HepG2 (cell line): ENCODE results near the gene PIGR. TPM values are rescaled to one million over a fixed set of nuclear protein-coding genes. Genes with fewer than 3 reads are reported as not detected.
A peak's percentile ranks its signal among the peaks of the same experiment; 100 is the strongest.

Experiments
- CC2D1A ChIP-seq: sonication (generic); formaldehyde crosslinking; IDR thresholded peaks from 2 replicates; pipeline ENCODE4 v1.8.1; 2023; ENCODE audit warnings: mild to moderate bottlenecking, missing genetic modification reagents
- CCDC6 ChIP-seq: sonication (generic); formaldehyde crosslinking; IDR thresholded peaks from 2 replicates; pipeline ENCODE4 v1.8.1; 2022; ENCODE audit warnings: mild to moderate bottlenecking, missing genetic modification reagents, moderate library complexity
- GMEB2 ChIP-seq: IDR thresholded peaks from 2 replicates; pipeline ENCODE4 v1.6.1; 2016; ENCODE audit warnings: missing biosample characterization, missing genetic modification reagents, low read depth
- HOXA3 ChIP-seq: sonication (generic); formaldehyde crosslinking; IDR thresholded peaks from 2 replicates; pipeline ENCODE4 v1.5.0; 2020; ENCODE audit warnings: missing genetic modification reagents
- KDM2A ChIP-seq: sonication (generic); formaldehyde crosslinking; IDR thresholded peaks from 2 replicates; pipeline ENCODE4 v1.4.0; 2020; ENCODE audit warnings: low read depth, missing genetic modification reagents, borderline replicate concordance
- MBNL3 ChIP-seq: fragments of 250-450 bp; sonication (Bioruptor Pico); conservative IDR thresholded peaks from 2 replicates; pipeline ENCODE4 v1.8.0; 2022; ENCODE audit warnings: mild to moderate bottlenecking, inconsistent platforms
- MEF2D ChIP-seq: sonication (generic); formaldehyde crosslinking; IDR thresholded peaks from 2 replicates; pipeline ENCODE4 v1.5.1; 2020; ENCODE audit warnings: mild to moderate bottlenecking, missing genetic modification reagents
- MLX ChIP-seq: IDR thresholded peaks from 2 replicates; pipeline ENCODE4 v1.6.1; 2016
- RFX3 ChIP-seq: IDR thresholded peaks from 2 replicates; pipeline ENCODE4 v1.6.1; 2016; ENCODE audit warnings: missing biosample characterization, missing genetic modification reagents
- RORA ChIP-seq: sonication (generic); formaldehyde crosslinking; IDR thresholded peaks from 2 replicates; pipeline ENCODE4 v1.5.0; 2020; ENCODE audit warnings: mild to moderate bottlenecking, missing genetic modification reagents, moderate library complexity
- ZBTB21 ChIP-seq: sonication (generic); formaldehyde crosslinking; IDR thresholded peaks from 2 replicates; pipeline ENCODE4 v1.4.0; 2020; ENCODE audit warnings: missing genetic modification reagents
- ZIK1 ChIP-seq: sonication (generic); formaldehyde crosslinking; IDR thresholded peaks from 2 replicates; pipeline ENCODE4 v1.5.0; 2020; ENCODE audit warnings: mild to moderate bottlenecking, low read depth, missing genetic modification reagents, borderline replicate concordance
- ZMYM2 ChIP-seq: sonication (generic); formaldehyde crosslinking; IDR thresholded peaks from 2 replicates; pipeline ENCODE4 v1.8.0; 2022; ENCODE audit warnings: mild to moderate bottlenecking, missing genetic modification reagents
- ZMYM4 ChIP-seq: sonication (generic); formaldehyde crosslinking; IDR thresholded peaks from 2 replicates; pipeline ENCODE4 v1.8.1; 2023; ENCODE audit warnings: mild to moderate bottlenecking, missing genetic modification reagents
- ZNF235 ChIP-seq: sonication (generic); formaldehyde crosslinking; IDR thresholded peaks from 2 replicates; pipeline ENCODE4 v1.8.1; 2023; ENCODE audit warnings: mild to moderate bottlenecking, missing genetic modification reagents, borderline replicate concordance
- ZNF274 ChIP-seq: sonication (generic); formaldehyde crosslinking; IDR thresholded peaks from 2 replicates; pipeline ENCODE4 v1.5.1; 2020; ENCODE audit warnings: mild to moderate bottlenecking, missing genetic modification reagents
- ZNF432 ChIP-seq: sonication (generic); formaldehyde crosslinking; IDR thresholded peaks from 2 replicates; pipeline ENCODE4 v1.5.0; 2020; ENCODE audit warnings: missing genetic modification reagents, mild to moderate bottlenecking, borderline replicate concordance
- ZNF816 ChIP-seq: sonication (generic); formaldehyde crosslinking; IDR thresholded peaks from 2 replicates; pipeline ENCODE4 v1.8.0; 2022; ENCODE audit warnings: missing genetic modification reagents, mild to moderate bottlenecking, borderline replicate concordance
- ZSCAN31 ChIP-seq: sonication (generic); formaldehyde crosslinking; IDR thresholded peaks from 2 replicates; pipeline ENCODE4 v1.5.0; 2020; ENCODE audit warnings: low read depth, mild to moderate bottlenecking, missing genetic modification reagents
- polyA plus RNA-seq, 8 experiments: library from polyadenylated mRNA; depleted of rRNA in 3 of 8; stranded (reverse) in 7 of 8; unstranded in 1 of 8; fragments of >200 nt; fragmentation: Illumina TruSeq in 4 of 8; extraction: Trizol in 4 of 8; gene quantifications; 2 replicates each; pipeline versions ENCODE4 v1.2.1 to v1.2.3, GENCODE V29; 2011 to 2016; ENCODE audit warnings: low read depth in 4 of 8, missing spikeins in 1 of 8, mixed read lengths in 1 of 8; ENCODE audit not compliant: insufficient read depth in 1 of 8
- total RNA-seq, 5 experiments: library from RNA; depleted of rRNA; stranded (reverse); fragments of >200 nt; fragmentation: Illumina TruSeq; extraction: Trizol; gene quantifications; 2 replicates each; pipeline ENCODE4 v1.2.3, GENCODE V29; 2016; ENCODE audit warnings: low read depth in 1 of 5
- TF ChIP-seq, protein P1 (sequence below): sonication (generic); formaldehyde crosslinking; IDR thresholded peaks from 2 replicates; pipeline ENCODE4 v1.4.0; 2020; ENCODE audit warnings: missing genetic modification reagents, borderline replicate concordance
- TF ChIP-seq, protein P2 (sequence below), 2 experiments: sonication (generic) in 1 of 2; formaldehyde crosslinking in 1 of 2; IDR thresholded peaks; 2 replicates each; pipeline versions ENCODE4 v1.4.0 to v1.6.1; 2016 to 2020; ENCODE audit warnings: borderline replicate concordance in 1 of 2, low read depth in 1 of 2, mild to moderate bottlenecking in 1 of 2, missing genetic modification reagents in 1 of 2

PIGR gene
- total and polyA plus RNA-seq, 2 of the 13 experiments (the other 11 are each of a cell fraction or from before 2014, with no cell fraction given): not detected

DNA sequence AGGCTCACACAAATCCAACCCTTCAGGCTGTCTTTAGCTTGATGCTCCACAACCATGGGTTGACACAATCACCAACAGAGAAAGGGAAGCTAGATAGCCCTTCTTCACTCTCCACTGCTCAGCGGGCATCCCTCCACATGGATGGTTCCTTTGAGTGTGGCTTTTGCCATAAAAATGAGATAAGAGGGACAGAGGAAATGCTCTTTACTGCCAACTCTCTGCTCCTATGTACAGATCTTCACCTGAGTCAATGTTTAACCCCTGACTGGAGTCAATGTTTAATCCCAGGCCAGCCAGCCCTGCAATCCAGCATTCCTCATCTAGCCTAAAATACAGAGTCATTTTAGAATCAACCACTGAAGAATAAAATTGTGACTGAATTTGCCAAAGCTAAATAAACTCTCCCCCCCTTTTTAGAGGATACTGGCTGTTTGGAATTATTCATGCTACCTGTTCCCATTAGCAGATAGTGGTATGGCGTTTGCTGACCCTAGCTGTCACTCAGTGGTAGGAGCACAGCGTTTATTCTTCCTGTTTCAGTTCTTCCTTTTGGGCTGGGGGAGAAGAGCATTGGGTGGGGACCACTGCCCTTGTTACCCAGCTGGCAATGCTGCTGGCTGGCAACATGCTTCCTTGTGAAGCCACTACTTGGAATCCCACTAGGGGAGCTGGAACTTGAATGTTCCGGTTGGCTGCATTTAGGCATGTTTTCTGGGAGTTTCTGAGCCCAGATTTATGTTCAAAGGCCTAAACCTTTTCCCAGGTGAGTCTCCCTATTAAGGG is 5.2 kb upstream of the PIGR start (continued):
- TF ChIP-seq ZMYM2 (CRISPR knock-in tag) (no peak), ZNF274 (CRISPR knock-in tag) (no peak), MEF2D (CRISPR knock-in tag) (no peak; the same call in 1 of the 2 replicates), KDM2A (CRISPR knock-in tag) (no peak), GMEB2 (CRISPR knock-in tag) (no peak), HOXA3 (peak; percentile 44; the same call in 1 of the 2 replicates), ZSCAN31 (peak; percentile 70; the same call in 1 of the 2 replicates), RORA (CRISPR knock-in tag) (no peak), MLX (CRISPR knock-in tag) (no peak), ZMYM4 (peak; percentile 47; the same call in 1 of the 2 replicates), RFX3 (CRISPR knock-in tag) (no peak), ZBTB21 (CRISPR knock-in tag) (no peak), MBNL3 (CRISPR knock-in tag) (no peak), CC2D1A (no peak), ZNF235 (no peak), CCDC6 (CRISPR knock-in tag) (0 out of 2 replicates have a peak, but pooled peaks have one; percentile 24), ZNF432 (CRISPR knock-in tag) (no peak), ZIK1 (CRISPR knock-in tag) (no peak), ZNF816 (CRISPR knock-in tag) (no peak)
- TF ChIP-seq, protein P1, sequence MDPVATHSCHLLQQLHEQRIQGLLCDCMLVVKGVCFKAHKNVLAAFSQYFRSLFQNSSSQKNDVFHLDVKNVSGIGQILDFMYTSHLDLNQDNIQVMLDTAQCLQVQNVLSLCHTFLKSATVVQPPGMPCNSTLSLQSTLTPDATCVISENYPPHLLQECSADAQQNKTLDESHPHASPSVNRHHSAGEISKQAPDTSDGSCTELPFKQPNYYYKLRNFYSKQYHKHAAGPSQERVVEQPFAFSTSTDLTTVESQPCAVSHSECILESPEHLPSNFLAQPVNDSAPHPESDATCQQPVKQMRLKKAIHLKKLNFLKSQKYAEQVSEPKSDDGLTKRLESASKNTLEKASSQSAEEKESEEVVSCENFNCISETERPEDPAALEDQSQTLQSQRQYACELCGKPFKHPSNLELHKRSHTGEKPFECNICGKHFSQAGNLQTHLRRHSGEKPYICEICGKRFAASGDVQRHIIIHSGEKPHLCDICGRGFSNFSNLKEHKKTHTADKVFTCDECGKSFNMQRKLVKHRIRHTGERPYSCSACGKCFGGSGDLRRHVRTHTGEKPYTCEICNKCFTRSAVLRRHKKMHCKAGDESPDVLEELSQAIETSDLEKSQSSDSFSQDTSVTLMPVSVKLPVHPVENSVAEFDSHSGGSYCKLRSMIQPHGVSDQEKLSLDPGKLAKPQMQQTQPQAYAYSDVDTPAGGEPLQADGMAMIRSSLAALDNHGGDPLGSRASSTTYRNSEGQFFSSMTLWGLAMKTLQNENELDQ (CRISPR knock-in tag): no peak
- TF ChIP-seq, protein P2, sequence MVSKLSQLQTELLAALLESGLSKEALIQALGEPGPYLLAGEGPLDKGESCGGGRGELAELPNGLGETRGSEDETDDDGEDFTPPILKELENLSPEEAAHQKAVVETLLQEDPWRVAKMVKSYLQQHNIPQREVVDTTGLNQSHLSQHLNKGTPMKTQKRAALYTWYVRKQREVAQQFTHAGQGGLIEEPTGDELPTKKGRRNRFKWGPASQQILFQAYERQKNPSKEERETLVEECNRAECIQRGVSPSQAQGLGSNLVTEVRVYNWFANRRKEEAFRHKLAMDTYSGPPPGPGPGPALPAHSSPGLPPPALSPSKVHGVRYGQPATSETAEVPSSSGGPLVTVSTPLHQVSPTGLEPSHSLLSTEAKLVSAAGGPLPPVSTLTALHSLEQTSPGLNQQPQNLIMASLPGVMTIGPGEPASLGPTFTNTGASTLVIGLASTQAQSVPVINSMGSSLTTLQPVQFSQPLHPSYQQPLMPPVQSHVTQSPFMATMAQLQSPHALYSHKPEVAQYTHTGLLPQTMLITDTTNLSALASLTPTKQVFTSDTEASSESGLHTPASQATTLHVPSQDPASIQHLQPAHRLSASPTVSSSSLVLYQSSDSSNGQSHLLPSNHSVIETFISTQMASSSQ (IDR thresholded peaks at IDR 0.05; ENCODE audit: low read depth): peak; percentile 91
- TF ChIP-seq, protein P2 (CRISPR knock-in tag; IDR thresholded peaks at IDR 0.05; ENCODE audit: borderline replicate concordance): peak; percentile 91
